WTC11 (cell line): Measurements from ENCODE around the gene CNIH3. TPM values are rescaled to one million over a fixed set of nuclear protein-coding genes. Genes with fewer than 3 reads are reported as not detected.

ENCODE experiments used
- ATAC-seq: fragments of 200-7000 bp; cut with Tn5 transposase; 2 replicates; pipeline ENCODE4 v1.10.0; 2021; ENCODE audit warnings: mild to moderate bottlenecking, moderate library complexity
- CTCF ChIA-PET: fragments of 300-600 bp; sonication (Branson Sonifier 250); formaldehyde crosslinking; loops from one replicate; lab custom pipeline; 2021; ENCODE audit warnings: antibody characterized with exemption; lab: Charles Lee
- POLR2A ChIA-PET: fragments of 350-600 bp; sonication (Branson Sonifier 250); formaldehyde crosslinking; loops from one replicate; lab custom pipeline; 2021; ENCODE audit warnings: antibody characterized with exemption; lab: Charles Lee
- DNase-seq: peaks from one replicate; pipeline ENCODE4 v3.0.0; 2021; ENCODE audit warnings: low spot score
- H3K27ac Mint-ChIP-seq: 2 replicates; pipeline ENCODE4 v1.8.0; 2021; ENCODE audit warnings: mixed read lengths
- H3K27me3 Mint-ChIP-seq: 2 replicates; pipeline ENCODE4 v1.8.0; 2021; ENCODE audit warnings: low read depth, mild to moderate bottlenecking, moderate library complexity, mixed read lengths
- H3K36me3 Mint-ChIP-seq: 2 replicates; pipeline ENCODE4 v1.8.0; 2021; ENCODE audit warnings: mixed read lengths
- H3K4me1 Mint-ChIP-seq: 2 replicates; pipeline ENCODE4 v1.8.0; 2022; ENCODE audit warnings: mixed read lengths
- H3K4me3 Mint-ChIP-seq: 2 replicates; pipeline ENCODE4 v1.8.0; 2021; ENCODE audit warnings: mild to moderate bottlenecking, moderate library complexity, mixed read lengths
- H3K9me3 Mint-ChIP-seq: 2 replicates; pipeline ENCODE4 v1.8.0; 2021; ENCODE audit warnings: mixed read lengths
- ARID4B ChIP-seq: sonication (generic); formaldehyde crosslinking; IDR thresholded peaks from 2 replicates; pipeline ENCODE4 v1.8.0; 2023; ENCODE audit warnings: missing genetic modification reagents, mild to moderate bottlenecking, borderline replicate concordance
- EMX1 ChIP-seq: fragments of 250-450 bp; sonication (Bioruptor Pico); IDR thresholded peaks from 2 replicates; pipeline ENCODE4 v1.8.0; 2021; ENCODE audit warnings: mild to moderate bottlenecking
- ERG ChIP-seq: fragments of 250-450 bp; sonication (Bioruptor Pico); IDR thresholded peaks from 2 replicates; pipeline ENCODE4 v1.8.0; 2021; ENCODE audit warnings: mild to moderate bottlenecking
- ESRRA ChIP-seq: sonication (generic); formaldehyde crosslinking; IDR thresholded peaks from 2 replicates; pipeline ENCODE4 v1.8.1; 2022; ENCODE audit warnings: mild to moderate bottlenecking, missing genetic modification reagents, borderline replicate concordance
- ETV6 ChIP-seq: sonication (generic); formaldehyde crosslinking; IDR thresholded peaks from 2 replicates; pipeline ENCODE4 v1.8.1; 2022; ENCODE audit warnings: mild to moderate bottlenecking, missing genetic modification reagents
- FOXK1 ChIP-seq: sonication (generic); formaldehyde crosslinking; IDR thresholded peaks from 2 replicates; pipeline ENCODE4 v1.8.0; 2022; ENCODE audit warnings: mild to moderate bottlenecking, moderate library complexity, missing genetic modification reagents
- HMGXB4 ChIP-seq: sonication (generic); formaldehyde crosslinking; IDR thresholded peaks from 2 replicates; pipeline ENCODE4 v1.8.1; 2023; ENCODE audit warnings: mild to moderate bottlenecking, moderate library complexity, missing genetic modification reagents
- IRF2 ChIP-seq: sonication (generic); formaldehyde crosslinking; IDR thresholded peaks from 2 replicates; pipeline ENCODE4 v1.8.0; 2022; ENCODE audit warnings: low read depth, missing genetic modification reagents, borderline replicate concordance
- JUN ChIP-seq: sonication (generic); formaldehyde crosslinking; IDR thresholded peaks from 2 replicates; pipeline ENCODE4 v1.8.0; 2023; ENCODE audit warnings: mild to moderate bottlenecking, missing genetic modification reagents
- MLX ChIP-seq: sonication (generic); formaldehyde crosslinking; IDR thresholded peaks from 2 replicates; pipeline ENCODE4 v1.8.1; 2023; ENCODE audit warnings: mild to moderate bottlenecking, missing genetic modification reagents, moderate library complexity
- NFATC4 ChIP-seq: fragments of 250-450 bp; sonication (Bioruptor Pico); IDR thresholded peaks from 2 replicates; pipeline ENCODE4 v1.9.0; 2021; ENCODE audit warnings: mild to moderate bottlenecking
- NR3C1 ChIP-seq: sonication (generic); formaldehyde crosslinking; conservative IDR thresholded peaks from 2 replicates; pipeline ENCODE4 v1.8.1; 2023; ENCODE audit warnings: low read depth, mild to moderate bottlenecking, missing genetic modification reagents
- SMAD4 ChIP-seq: sonication (generic); formaldehyde crosslinking; IDR thresholded peaks from 2 replicates; pipeline ENCODE4 v1.8.0; 2022; ENCODE audit warnings: mild to moderate bottlenecking, missing genetic modification reagents
- SOX15 ChIP-seq: fragments of 250-450 bp; sonication (Bioruptor Pico); IDR thresholded peaks from 2 replicates; pipeline ENCODE4 v1.9.0; 2021; ENCODE audit warnings: mild to moderate bottlenecking
- SP1 ChIP-seq: sonication (generic); formaldehyde crosslinking; conservative IDR thresholded peaks from 2 replicates; pipeline ENCODE4 v1.8.1; 2022; ENCODE audit warnings: missing genetic modification reagents
- TP53 ChIP-seq: sonication (generic); formaldehyde crosslinking; IDR thresholded peaks from 2 replicates; pipeline ENCODE4 v1.8.1; 2023; ENCODE audit warnings: mild to moderate bottlenecking, missing genetic modification reagents
- ZNF219 ChIP-seq: sonication (generic); formaldehyde crosslinking; IDR thresholded peaks from 2 replicates; pipeline ENCODE4 v1.8.0; 2023; ENCODE audit warnings: missing genetic modification reagents, mild to moderate bottlenecking, borderline replicate concordance
- ZNF263 ChIP-seq: sonication (generic); formaldehyde crosslinking; IDR thresholded peaks from 2 replicates; pipeline ENCODE4 v1.8.1; 2022; ENCODE audit warnings: low read depth, mild to moderate bottlenecking, moderate library complexity, missing genetic modification reagents
- ZNF317 ChIP-seq: sonication (generic); formaldehyde crosslinking; IDR thresholded peaks from 2 replicates; pipeline ENCODE4 v1.8.1; 2023; ENCODE audit warnings: low read depth, mild to moderate bottlenecking, moderate library complexity, missing genetic modification reagents, borderline replicate concordance
- ZNF396 ChIP-seq: fragments of 250-450 bp; sonication (Bioruptor Pico); IDR thresholded peaks from 2 replicates; pipeline ENCODE4 v1.8.0; 2021; ENCODE audit warnings: mild to moderate bottlenecking, moderate library complexity, borderline replicate concordance
- total RNA-seq: library from RNA; stranded (reverse); gene quantifications from 3 replicates; pipeline ENCODE4 v1.2.3, GENCODE V29; 2021
- TF ChIP-seq, protein P1 (sequence below): sonication (generic); formaldehyde crosslinking; IDR thresholded peaks from 2 replicates; pipeline ENCODE4 v1.8.0; 2022; ENCODE audit warnings: mild to moderate bottlenecking, missing genetic modification reagents
- TF ChIP-seq, protein P2 (sequence below): sonication (generic); formaldehyde crosslinking; IDR thresholded peaks from 2 replicates; pipeline ENCODE4 v1.8.1; 2023; ENCODE audit warnings: mild to moderate bottlenecking, missing genetic modification reagents, moderate library complexity

Gene CNIH3
- total RNA-seq, 1 experiment from 2014 or later, result 8.1 TPM

DNA sequence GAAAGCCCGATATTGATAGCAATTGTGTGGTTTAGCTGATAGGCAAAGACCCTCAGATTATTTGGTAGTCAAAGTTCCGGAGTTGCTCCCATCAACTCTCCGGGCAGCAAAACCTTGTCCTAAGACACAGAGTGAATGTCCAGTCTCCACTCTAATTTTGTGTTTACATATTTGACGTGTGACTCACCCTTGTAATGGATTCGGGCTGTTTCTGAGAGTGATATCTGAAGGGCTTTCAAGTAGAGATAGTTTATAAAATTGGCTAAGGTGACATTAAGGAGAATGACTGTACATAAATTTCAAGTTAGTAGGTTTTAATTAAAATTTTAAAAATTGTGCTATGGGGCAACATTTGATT lies 154.2 kb downstream of the CNIH3 start (continued):
- TF ChIP-seq ZNF317 (CRISPR knock-in tag) (no peak), ESRRA (CRISPR knock-in tag) (no peak), NFATC4 (CRISPR knock-in tag) (no peak), ARID4B (CRISPR knock-in tag) (no peak), ETV6 (CRISPR knock-in tag) (no peak), SP1 (CRISPR knock-in tag) (no peak), TP53 (no peak), ERG (no peak), NR3C1 (CRISPR knock-in tag) (no peak)
- TF ChIP-seq, protein P1, sequence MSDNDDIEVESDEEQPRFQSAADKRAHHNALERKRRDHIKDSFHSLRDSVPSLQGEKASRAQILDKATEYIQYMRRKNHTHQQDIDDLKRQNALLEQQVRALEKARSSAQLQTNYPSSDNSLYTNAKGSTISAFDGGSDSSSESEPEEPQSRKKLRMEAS (CRISPR knock-in tag), result no peak

- DNase-seq (no peak), ATAC-seq (no peak)
- H3K9me3 Mint-ChIP-seq, result no peaks in the 10 kb centered on the region
- ChIA-PET POLR2A (no interaction called here), CTCF (interaction anchor here (1.5 kb wide), 1 partner anchor 78 kb away, joined by 5 read pairs; no protein-coding TSS in a partner anchor)
- no peaks in the 10 kb centered on the region for H3K27me3 Mint-ChIP-seq
- H3K36me3 Mint-ChIP-seq, result no peaks in the 10 kb centered on the region
- no peak overlapping the region for H3K27ac Mint-ChIP-seq
- no peaks in the 10 kb centered on the region; the same call in 1 of the 2 replicates for H3K4me1 Mint-ChIP-seq
- H3K4me3 Mint-ChIP-seq, result no peak overlapping the region
- TF ChIP-seq HMGXB4, result no peak
- no peak for TF ChIP-seq ZNF263
- TF ChIP-seq JUN (CRISPR knock-in tag), result no peak
- no peak for TF ChIP-seq ETV6 (CRISPR knock-in tag)
- TF ChIP-seq NR3C1 (CRISPR knock-in tag), result no peak
- TF ChIP-seq IRF2 (CRISPR knock-in tag), result no peak
- TF ChIP-seq, protein P2, sequence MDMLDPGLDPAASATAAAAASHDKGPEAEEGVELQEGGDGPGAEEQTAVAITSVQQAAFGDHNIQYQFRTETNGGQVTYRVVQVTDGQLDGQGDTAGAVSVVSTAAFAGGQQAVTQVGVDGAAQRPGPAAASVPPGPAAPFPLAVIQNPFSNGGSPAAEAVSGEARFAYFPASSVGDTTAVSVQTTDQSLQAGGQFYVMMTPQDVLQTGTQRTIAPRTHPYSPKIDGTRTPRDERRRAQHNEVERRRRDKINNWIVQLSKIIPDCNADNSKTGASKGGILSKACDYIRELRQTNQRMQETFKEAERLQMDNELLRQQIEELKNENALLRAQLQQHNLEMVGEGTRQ (CRISPR knock-in tag), result no peak
- TF ChIP-seq ZNF219, result no peak
- no peak for TF ChIP-seq SOX15
- TF ChIP-seq ZNF317 (CRISPR knock-in tag), result no peak
- no peak for TF ChIP-seq FOXK1
- no peak for TF ChIP-seq SMAD4
- TF ChIP-seq SP1 (CRISPR knock-in tag), result no peak
- TF ChIP-seq ZNF396 (CRISPR knock-in tag), result no peak
- no peak for TF ChIP-seq EMX1 (CRISPR knock-in tag)
- no peak for TF ChIP-seq ESRRA (CRISPR knock-in tag)
- no peak for TF ChIP-seq MLX (CRISPR knock-in tag)
- TF ChIP-seq, all 79 proteins: peak for 0
Observed at GRCh38 chr1:224773646-224774045, 157.5 kb downstream of the CNIH3 start.
